GM12892 (cell line): ENCODE measurements around the gene FBXO39.

Experiments used
- POLR2A ChIP-seq: IDR thresholded peaks from 2 replicates; pipeline ENCODE4 v1.6.1; 2011; ENCODE audit warnings: low read depth, low read length, control low read depth
- POLR2AphosphoS5 ChIP-seq: IDR thresholded peaks from 2 replicates; pipeline ENCODE4 v1.6.1; 2011; ENCODE audit warnings: low read depth, low read length, control low read depth

DNA sequence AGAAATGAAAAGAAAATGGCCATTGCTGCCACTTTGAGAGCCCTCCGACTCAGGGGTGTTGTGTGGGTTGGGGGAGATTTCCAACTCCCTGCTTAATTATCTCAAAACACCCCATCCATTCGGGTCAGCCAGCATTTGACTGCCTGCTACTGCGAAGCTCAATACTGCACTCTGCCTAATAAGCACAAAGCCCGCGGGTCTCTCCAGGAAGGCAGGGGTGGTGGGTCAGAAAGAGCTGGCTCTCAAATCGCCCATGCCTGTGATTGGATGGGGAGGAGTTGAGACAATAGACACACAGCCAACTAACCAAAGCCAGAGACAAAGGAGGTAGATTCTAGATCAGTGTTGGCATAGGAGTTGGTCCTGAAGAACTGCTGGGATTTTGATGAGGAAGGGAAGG lies 22.5 kb upstream of the FBXO39 start:
- TF ChIP-seq POLR2A (no peak), POLR2AphosphoS5 (no peak)
